K562 (cell line): Measurements from ENCODE around the gene PTPRF. TPM values are rescaled to one million over a fixed set of nuclear protein-coding genes. Genes with fewer than 3 reads are reported as not detected.

Experiments used
- ATAC-seq: fragments of 200-7000 bp; cut with Tn5 transposase; 3 replicates; pipeline ENCODE4 v1.9.1; 2020; ENCODE audit warnings: moderate library complexity
- BruUV-seq: library from RNA; stranded (reverse); fragments of 400-500 nt; replicated peaks from 2 replicates; lab custom pipeline; 2021; lab: Mats Ljungman, UMichigan
- CTCF ChIA-PET: fragments of 300-600 bp; formaldehyde crosslinking; extraction: SDS; loops from one replicate; lab custom pipeline; 2021; ENCODE audit warnings: low intra/inter-chr PET ratio; lab: Yijun Ruan, JAX
- POLR2A ChIA-PET: fragments of 300-600, 350-650 bp; sonication (Branson Sonifier 250); formaldehyde crosslinking; extraction: SDS; loops from one replicate; lab custom pipeline; 2021; ENCODE audit warnings: antibody characterized with exemption, inconsistent platforms; lab: Yijun Ruan, JAX
- DNase-seq, 4 experiments: peaks; one replicate each; pipeline versions ENCODE4 v3.0.0 to v3.0.0-alpha.2; 2011 to 2018; ENCODE audit warnings: low spot score in 3 of 4, mixed read lengths in 3 of 4; ENCODE audit errors: extremely low read depth in 1 of 4
- FAIRE-seq: peaks from 2 replicates; lab custom pipeline; 2011; peaks lifted over from hg19 to GRCh38; lab: Jason Lieb, UNC
- H2AFZ ChIP-seq: 2 replicates; pipeline ENCODE4 v1.6.0; 2011; ENCODE audit warnings: low read depth, low read length, control low read depth, inconsistent platforms
- H3K27ac ChIP-seq: fragments of 200-600 bp; 3 replicates; pipeline ENCODE4 v1.8.0; 2011; ENCODE audit warnings: low read depth, mild to moderate bottlenecking, control low read depth, inconsistent platforms, low read length, moderate library complexity, mixed read lengths; ENCODE audit errors: extremely low read depth
- H3K27me3 ChIP-seq, 2 experiments: fragments of 300-600 bp in 1 of 2; 2 replicates in 1 of 2; 3 replicates in 1 of 2; pipeline versions ENCODE4 v1.6.0 to v1.8.0; 2011; ENCODE audit warnings: inconsistent platforms in 2 of 2, low read length in 2 of 2, mild to moderate bottlenecking in 1 of 2, mixed read lengths in 1 of 2, moderate library complexity in 1 of 2; ENCODE audit not compliant: control insufficient read depth in 2 of 2, insufficient read depth in 2 of 2
- H3K36me3 ChIP-seq: fragments of 300-600 bp; 3 replicates; pipeline ENCODE4 v1.8.0; 2011; ENCODE audit warnings: mild to moderate bottlenecking, low read length, inconsistent platforms; ENCODE audit not compliant: control insufficient read depth, insufficient read depth
- H3K4me1 ChIP-seq, 2 experiments: fragments of 200-600 bp in 1 of 2; replicated peaks in 1 of 2; 2 replicates in 1 of 2; 3 replicates in 1 of 2; pipeline versions ENCODE4 v1.5.1 to v1.8.0; 2011; ENCODE audit warnings: inconsistent platforms in 2 of 2, low read length in 2 of 2, mild to moderate bottlenecking in 1 of 2, mixed read lengths in 1 of 2, moderate library complexity in 1 of 2; ENCODE audit not compliant: control insufficient read depth in 2 of 2, insufficient read depth in 2 of 2
- H3K4me2 ChIP-seq: 2 replicates; pipeline ENCODE4 v1.6.1; 2011; ENCODE audit warnings: low read length, control low read depth, inconsistent platforms, mixed read lengths; ENCODE audit not compliant: insufficient read depth
- H3K4me3 ChIP-seq: fragments of 200-600 bp; sonication (generic), shearing (Covaris generic); 2 replicates; pipeline ENCODE4 v1.5.1; 2016; ENCODE audit warnings: control low read depth, inconsistent platforms
- H3K79me2 ChIP-seq: fragments of 200-600 bp; 3 replicates; pipeline ENCODE4 v1.8.0; 2011; ENCODE audit warnings: low read length, inconsistent platforms; ENCODE audit not compliant: control insufficient read depth, insufficient read depth
- H3K9ac ChIP-seq, 2 experiments: 2 replicates each; pipeline versions ENCODE4 v1.6.0 to v1.6.1; 2011; ENCODE audit warnings: low read depth in 2 of 2, low read length in 2 of 2, control low read depth in 1 of 2, inconsistent platforms in 1 of 2, mild to moderate bottlenecking in 1 of 2, mixed read lengths in 1 of 2; ENCODE audit not compliant: insufficient read depth in 1 of 2
- H3K9me1 ChIP-seq: one replicate; pipeline ENCODE4 v1.6.0; 2011; ENCODE audit warnings: inconsistent platforms, mild to moderate bottlenecking, low read length, moderate library complexity; ENCODE audit not compliant: control insufficient read depth, insufficient read depth
- H3K9me3 ChIP-seq: replicated peaks from 2 replicates; pipeline ENCODE4 v1.5.1; 2011; ENCODE audit warnings: low read depth, low read length, inconsistent platforms; ENCODE audit not compliant: control insufficient read depth, insufficient read depth
- H4K20me1 ChIP-seq: replicated peaks from 2 replicates; pipeline ENCODE4 v1.6.1; 2011; ENCODE audit warnings: low read length, inconsistent platforms, mixed read lengths; ENCODE audit not compliant: control insufficient read depth, insufficient read depth
- CSDE1 ChIP-seq, 2 experiments: fragments of 450-650 bp; IDR thresholded peaks; 2 replicates each; pipeline ENCODE4 v1.6.1; 2016; ENCODE audit warnings: mild to moderate bottlenecking in 1 of 2
- CTBP1 ChIP-seq: fragments of 450-650 bp; IDR thresholded peaks from 2 replicates; pipeline ENCODE4 v1.6.1; 2016; ENCODE audit warnings: borderline replicate concordance
- HBP1 ChIP-seq: fragments of 450-650 bp; formaldehyde crosslinking; IDR thresholded peaks from 2 replicates; pipeline ENCODE4 v1.4.0; 2022; ENCODE audit warnings: missing genetic modification characterization
- HDAC2 ChIP-seq: fragments of 450-650 bp; IDR thresholded peaks from 2 replicates; pipeline ENCODE4 v1.6.1; 2016; ENCODE audit warnings: mild to moderate bottlenecking
- MCM3 ChIP-seq: fragments of 450-650 bp; IDR thresholded peaks from 2 replicates; pipeline ENCODE4 v1.6.1; 2016
- MYNN ChIP-seq, 2 experiments: sonication (generic); formaldehyde crosslinking in 1 of 2; IDR thresholded peaks; 2 replicates each; pipeline versions ENCODE4 v1.5.0 to v1.6.1; 2016 to 2020; ENCODE audit warnings: antibody characterized with exemption in 1 of 2, missing genetic modification reagents in 1 of 2
- NFYB ChIP-seq: IDR thresholded peaks from 2 replicates; pipeline ENCODE4 v1.6.1; 2011; ENCODE audit warnings: mild to moderate bottlenecking, moderate library complexity; ENCODE audit not compliant: insufficient read length; ENCODE audit errors: extremely low read depth
- PHB2 ChIP-seq: fragments of 450-650 bp; IDR thresholded peaks from 2 replicates; pipeline ENCODE4 v1.6.1; 2017; ENCODE audit warnings: low read depth
- POLR2B ChIP-seq: fragments of 450-650 bp; IDR thresholded peaks from 2 replicates; pipeline ENCODE4 v1.6.1; 2018; ENCODE audit warnings: low read depth; ENCODE audit not compliant: partially characterized antibody
- RUNX1 ChIP-seq: sonication (generic); IDR thresholded peaks from 2 replicates; pipeline ENCODE4 v1.6.1; 2016; ENCODE audit warnings: antibody characterized with exemption, low read depth
- SRSF1 ChIP-seq: fragments of 200-400 bp; formaldehyde crosslinking; IDR thresholded peaks from 2 replicates; pipeline ENCODE4 v1.6.1; 2017; ENCODE audit warnings: mild to moderate bottlenecking, low read depth, low read length, moderate library complexity
- TEAD4 ChIP-seq, 2 experiments: sonication (generic) in 1 of 2; formaldehyde crosslinking in 1 of 2; IDR thresholded peaks; 2 replicates each; pipeline versions ENCODE4 v1.6.1 to v1.8.0; 2012 to 2022; ENCODE audit warnings: borderline replicate concordance in 1 of 2, inconsistent platforms in 1 of 2, low read length in 1 of 2, mild to moderate bottlenecking in 1 of 2, missing genetic modification reagents in 1 of 2
- TFE3 ChIP-seq: fragments of 450-650 bp; formaldehyde crosslinking; IDR thresholded peaks from 2 replicates; pipeline ENCODE4 v1.4.0; 2020; ENCODE audit warnings: mild to moderate bottlenecking, mixed read lengths
- ZBTB17 ChIP-seq: fragments of 450-650 bp; formaldehyde crosslinking; IDR thresholded peaks from 2 replicates; pipeline ENCODE4 v1.4.0; 2020; ENCODE audit warnings: mild to moderate bottlenecking
- ZBTB7A ChIP-seq: IDR thresholded peaks from 2 replicates; pipeline ENCODE4 v1.6.1; 2011; ENCODE audit warnings: low read depth, mild to moderate bottlenecking, low read length, moderate library complexity, borderline replicate concordance; ENCODE audit not compliant: control insufficient read depth
- ZNF696 ChIP-seq: fragments of 250-450 bp; sonication (Bioruptor Pico); conservative IDR thresholded peaks from 2 replicates; pipeline ENCODE4 v1.4.0; 2020; ENCODE audit warnings: mild to moderate bottlenecking, moderate library complexity
- WGBS: fragments of 100-300 bp; shearing (Covaris generic); methylation state at CpG from one replicate; pipeline ENCODE4 v1.1.6; 2016; ENCODE audit warnings: low coverage, mixed read lengths; ENCODE audit not compliant: insufficient coverage; ENCODE audit errors: missing lambda C conversion rate; 5-methylcytosine and 5-hydroxymethylcytosine counted together
- in situ Hi-C: fragments of 300-500 bp; cut with MboI; formaldehyde crosslinking; loops from 4 replicates; pipeline ENCODE4 v1.15.0; 2018; ENCODE audit warnings: inconsistent platforms, mixed read lengths
- intact Hi-C: fragments of 100-400 bp; cut with micrococcal nuclease; formaldehyde crosslinking; loops from 2 replicates; pipeline ENCODE4 v1.14.2; 2022
- polyA plus RNA-seq, 8 experiments: library from polyadenylated mRNA; depleted of rRNA in 4 of 8; stranded (reverse) in 5 of 8; unstranded in 3 of 8; fragments of >200 nt; fragmentation: Nextera tagmentation in 2 of 8; fragmentation: Illumina TruSeq in 1 of 8; extraction: Ambion mirVana in 2 of 8; extraction: Trizol in 1 of 8; gene quantifications; 2 replicates each; pipeline versions ENCODE4 v1.2.1 to v1.2.3, GENCODE V29; 2011 to 2014; ENCODE audit warnings: inconsistent platforms in 1 of 8, missing spikeins in 1 of 8
- total RNA-seq, 7 experiments: library from RNA; depleted of rRNA in 6 of 7; stranded (reverse); fragments of >200 nt in 6 of 7; fragmentation: Illumina TruSeq in 2 of 7; extraction: Trizol in 2 of 7; gene quantifications; 2 replicates each; pipeline versions ENCODE4 v1.2.1 to v1.2.3, GENCODE V29; 2011 to 2021; ENCODE audit warnings: low replicate concordance in 1 of 7
- TF ChIP-seq, protein P1 (sequence below): fragments of 200-800 bp; sonication (Bioruptor generic); IDR thresholded peaks from 2 replicates; pipeline ENCODE4 v1.6.1; 2017; ENCODE audit warnings: missing genetic modification characterization, missing compliant biosample characterization

Gene PTPRF
- total and polyA plus RNA-seq, 9 of the 15 experiments (the other 6 are each of a cell fraction or from before 2014, with no cell fraction given), result 0.13 to 4.3 (median 1.1) TPM

DNA sequence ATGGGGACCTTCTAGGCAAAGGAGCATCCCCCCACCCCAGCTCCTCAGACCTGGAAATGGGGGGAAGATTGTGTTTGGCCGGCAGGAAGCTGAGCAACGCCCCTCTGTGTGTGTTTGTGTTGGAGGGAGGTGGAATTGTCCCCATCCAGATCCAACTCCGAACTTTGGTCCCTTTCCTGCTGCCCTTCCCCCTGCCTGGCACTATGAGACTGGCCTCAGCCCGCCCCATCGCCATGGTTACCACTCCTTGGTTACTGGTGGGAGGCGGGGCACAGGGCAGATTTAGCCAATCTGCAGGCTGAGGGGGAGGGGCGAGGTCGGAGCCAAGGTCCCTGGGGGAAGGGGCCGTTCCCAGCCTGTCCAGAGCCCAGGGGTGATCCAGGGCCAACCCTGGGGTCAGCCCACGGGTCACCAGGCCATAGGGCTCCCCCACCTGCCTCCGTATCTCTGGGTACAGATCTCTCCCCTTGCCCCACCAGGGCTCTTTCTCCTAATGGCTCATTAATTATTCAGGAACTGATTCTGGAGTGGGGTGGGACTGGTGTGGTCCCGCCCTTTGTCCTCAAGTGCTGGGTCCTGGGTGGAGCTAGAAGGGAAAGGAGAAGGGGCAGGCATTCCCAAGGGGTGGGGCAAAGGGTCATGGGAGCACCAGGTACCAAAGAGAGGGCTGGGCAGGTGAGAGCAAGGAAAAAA is 15.2 kb downstream of the PTPRF start:
- WGBS, result 6% methylated on average over 12 of the region's 12 CpGs
- no TSS peak for BruUV-seq
- Histone ChIP-seq H3K4me3 (no peak overlapping the region), H4K20me1 (peaks cover 9% of the 10 kb centered on the region), H3K79me2 (no peaks in the 10 kb centered on the region), H2AFZ (no peak overlapping the region), H3K9ac (no peak overlapping the region; a peak in 1 of 4 replicates), H3K4me1 (peaks cover 8 to 35% of the 10 kb centered on the region in 2 experiments; a peak in 4 of 5 replicates), H3K9me1 (peaks cover 8% of the 10 kb centered on the region), H3K36me3 (no peaks in the 10 kb centered on the region), H3K27me3 (peaks cover 2 to 60% of the 10 kb centered on the region in 2 experiments; a peak in 3 of 5 replicates), H3K4me2 (no peak overlapping the region; the same call in 1 of the 2 replicates), H3K27ac (no peak overlapping the region), H3K9me3 (no peaks in the 10 kb centered on the region)
- in situ Hi-C loops (no loop called here), intact Hi-C loops (no loop called here)
- peak; percentile 39 to 73 (median 69) for DNase-seq
- ATAC-seq, result peak; percentile 37
- ChIA-PET CTCF (no interaction called here), POLR2A (interaction anchor here (0.5 to 1.5 kb wide), 3 partner anchors 37 to 104 kb away, joined by 3 to 5 read pairs (median 3); partner anchors contain the start of gene KDM4A)
- FAIRE-seq, result peak; percentile 69
- peak; percentile 83 for TF ChIP-seq MYNN (IDR thresholded peaks at IDR 0.05)
- TF ChIP-seq MYNN (CRISPR knock-in tag; IDR thresholded peaks at IDR 0.05), result no peak
- TF ChIP-seq CTBP1, result no peak
- TF ChIP-seq HDAC2, result no peak
- TF ChIP-seq TFE3 (CRISPR knock-in tag), result no peak
- no peak for TF ChIP-seq PHB2
- no peak for TF ChIP-seq MCM3
- 0 out of 4 replicates have a peak, but pooled peaks of 1 of the 2 experiments have one; percentile 68 for TF ChIP-seq CSDE1 (IDR thresholded peaks at IDR 0.05)
- TF ChIP-seq ZNF696 (CRISPR knock-in tag), result no peak
- no peak for TF ChIP-seq HBP1
- TF ChIP-seq POLR2B, result no peak
- peak; percentile 14; the same call in 1 of the 2 replicates for TF ChIP-seq ZBTB7A
- TF ChIP-seq ZBTB17 (CRISPR knock-in tag), result no peak
- no peak for TF ChIP-seq SRSF1
- no peak for TF ChIP-seq TEAD4 (IDR thresholded peaks at IDR 0.05; ENCODE audit: low read length)
- TF ChIP-seq TEAD4 (CRISPR knock-in tag; IDR thresholded peaks at IDR 0.05; ENCODE audit: borderline replicate concordance), result no peak
- no peak for TF ChIP-seq RUNX1
- TF ChIP-seq, protein P1, sequence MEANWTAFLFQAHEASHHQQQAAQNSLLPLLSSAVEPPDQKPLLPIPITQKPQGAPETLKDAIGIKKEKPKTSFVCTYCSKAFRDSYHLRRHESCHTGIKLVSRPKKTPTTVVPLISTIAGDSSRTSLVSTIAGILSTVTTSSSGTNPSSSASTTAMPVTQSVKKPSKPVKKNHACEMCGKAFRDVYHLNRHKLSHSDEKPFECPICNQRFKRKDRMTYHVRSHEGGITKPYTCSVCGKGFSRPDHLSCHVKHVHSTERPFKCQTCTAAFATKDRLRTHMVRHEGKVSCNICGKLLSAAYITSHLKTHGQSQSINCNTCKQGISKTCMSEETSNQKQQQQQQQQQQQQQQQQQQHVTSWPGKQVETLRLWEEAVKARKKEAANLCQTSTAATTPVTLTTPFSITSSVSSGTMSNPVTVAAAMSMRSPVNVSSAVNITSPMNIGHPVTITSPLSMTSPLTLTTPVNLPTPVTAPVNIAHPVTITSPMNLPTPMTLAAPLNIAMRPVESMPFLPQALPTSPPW (CRISPR knock-in tag), result 0 out of 2 replicates have a peak, but pooled peaks have one; percentile 15
- TF ChIP-seq NFYB, result peak; percentile 28
